Measurements from ENCODE around the gene CCDC146. TPM values are rescaled to one million over a fixed set of nuclear protein-coding genes. Genes with fewer than 3 reads are reported as not detected.
"Not testable (repeated sequence)": the region's sequence is repeated elsewhere in the genome, so short reads cannot be mapped to it uniquely, and the experiment has no call there.

Gene CCDC146
- polyA plus RNA-seq, 6 donors from 2014 or later, result 0.13 to 0.73 (median 0.52) TPM; not detected in 1

- Mint-ChIP-seq H3K4me1 (peaks cover 29 to 54% (median 39%) of the 10 kb centered on the region in 3 donors), H3K9me3 (no peaks in the 10 kb centered on the region), H3K27ac (no peak overlapping the region), H3K27me3 (no peaks in the 10 kb centered on the region), H3K4me3 (peak overlapping the region in 2 of 8 donors; percentile 84 to 97), H3K36me3 (no peaks in the 10 kb centered on the region)
- DNase-seq (no peak), ATAC-seq (ENCODE audit: low read depth in 2 of 2) (no peak)
Observed at GRCh38 chr7:77197141-77197540, 74.7 kb downstream of the CCDC146 start.

- H3K4me1 Mint-ChIP-seq, result peaks cover 30 to 50% (median 31%) of the 10 kb centered on the region in 3 donors
- DNase-seq (peak; percentile 6), ATAC-seq (ENCODE audit: low read depth in 2 of 2) (peak; percentile 44 to 51)
- H3K27ac Mint-ChIP-seq, result peak within 1 kb of the TSS; percentile 90 to 97 (median 93)
- peak within 1 kb of the TSS; percentile 84 to 97 (median 94) for H3K4me3 Mint-ChIP-seq
- H3K27me3 Mint-ChIP-seq, result no peaks in the 10 kb centered on the region
- H3K9me3 Mint-ChIP-seq, result no peaks in the 10 kb centered on the region
- H3K36me3 Mint-ChIP-seq, result no peaks in the 10 kb centered on the region
Observed at GRCh38 chr7:77199013-77199966, 76.9 kb downstream of the CCDC146 start, which contains the start of gene FGL2. Gene FGL2, minus strand, starts transcription at chr7:77199819. Its CDS starts 26 bp downstream, at chr7:77199793.

DNA sequence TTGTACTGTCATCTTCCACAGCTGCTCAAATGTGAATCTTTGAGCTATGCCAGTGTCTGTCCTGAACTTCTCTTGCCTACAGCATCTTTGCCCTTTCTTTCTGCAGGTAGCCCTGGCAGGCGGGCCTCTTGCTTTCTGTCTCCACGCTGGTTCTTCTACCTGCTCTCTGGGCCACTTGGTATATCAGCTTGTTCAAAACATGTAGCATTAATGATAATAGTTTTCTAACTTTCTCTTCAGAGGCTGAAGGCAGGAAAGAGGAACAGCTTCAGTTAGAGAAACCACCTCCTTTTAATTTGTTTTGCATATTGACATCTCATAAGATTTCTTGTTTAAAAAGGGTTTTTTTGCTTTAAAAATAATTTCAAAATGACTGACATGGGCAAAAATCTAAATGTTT is 78.1 kb downstream of the CCDC146 start:
- peak; percentile 39 for DNase-seq
- H3K4me1 Mint-ChIP-seq, result peaks cover 31 to 54% (median 34%) of the 10 kb centered on the region in 3 donors

DNA sequence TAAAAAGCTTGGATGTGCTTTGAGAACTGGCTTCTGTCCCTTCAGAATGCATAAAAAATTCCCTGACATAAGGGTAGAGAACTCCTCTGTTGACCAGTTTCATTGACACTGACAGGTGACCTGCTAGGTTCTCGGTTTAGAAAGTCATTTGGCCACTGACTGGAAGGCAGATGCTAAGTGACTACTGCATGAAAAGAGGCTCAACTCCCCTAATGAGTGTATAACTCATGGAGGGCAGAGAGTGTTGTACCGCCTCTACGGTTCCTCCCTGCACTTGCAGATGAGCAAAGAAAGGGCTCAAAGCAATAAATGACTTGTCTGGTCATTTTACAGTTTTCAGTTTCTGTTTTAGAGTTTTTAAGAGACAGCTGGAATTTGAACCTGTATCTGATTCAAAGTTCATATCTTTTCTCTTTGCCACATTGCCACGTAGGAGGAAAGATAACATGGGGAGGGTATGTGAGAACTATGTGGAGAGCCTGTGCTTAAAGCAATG is 80.1 kb downstream of the CCDC146 start:
- Mint-ChIP-seq H3K4me3 (peak overlapping the region in 1 of 8 donors; percentile 12), H3K4me1 (peaks cover 31 to 55% (median 35%) of the 10 kb centered on the region in 3 donors), H3K36me3 (no peaks in the 10 kb centered on the region), H3K27ac (peak overlapping the region in 4 of 6 donors; percentile 6 to 83 (median 59)), H3K27me3 (no peaks in the 10 kb centered on the region), H3K9me3 (no peaks in the 10 kb centered on the region)
- DNase-seq (no peak), ATAC-seq (ENCODE audit: low read depth in 2 of 2) (no peak)

More for the DNA sequence above, 78.1 kb downstream of the CCDC146 start:
- peak overlapping the region; percentile 84 to 97 (median 94) for H3K4me3 Mint-ChIP-seq
- H3K36me3 Mint-ChIP-seq, result no peaks in the 10 kb centered on the region
- H3K27ac Mint-ChIP-seq, result peak overlapping the region; percentile 84 to 97 (median 92)
- H3K9me3 Mint-ChIP-seq, result no peaks in the 10 kb centered on the region
- H3K27me3 Mint-ChIP-seq, result no peaks in the 10 kb centered on the region
- peak; percentile 74 to 80 for ATAC-seq (ENCODE audit: low read depth in 2 of 2)

DNA sequence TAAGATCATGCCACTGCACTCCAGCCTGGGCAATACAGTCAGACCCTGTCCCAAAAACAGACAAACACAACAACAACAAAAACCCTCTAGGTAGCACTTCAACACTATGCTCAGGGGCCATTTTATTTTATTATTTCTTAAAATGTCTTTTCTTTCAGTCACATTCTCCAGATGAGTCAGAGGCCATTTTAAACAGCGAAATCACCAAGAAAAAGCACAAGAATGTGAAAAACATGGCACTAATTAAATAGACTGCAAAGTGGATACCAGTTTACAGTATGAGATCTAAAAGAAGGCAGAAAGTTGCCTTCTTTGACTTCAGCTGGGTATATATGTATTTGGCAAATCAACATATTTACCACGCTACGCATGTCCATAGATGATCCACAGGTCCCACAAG is 83.3 kb downstream of the CCDC146 start:
- H3K9me3 Mint-ChIP-seq, result peaks cover 7 to 28% (median 23%) of the 10 kb centered on the region in 7 donors
- no peaks in the 10 kb centered on the region for H3K27me3 Mint-ChIP-seq
- ATAC-seq (ENCODE audit: low read depth in 2 of 2), result no peak
- no peak for DNase-seq
- no peak overlapping the region for H3K4me3 Mint-ChIP-seq
- H3K27ac Mint-ChIP-seq, result peak overlapping the region in 1 of 6 donors; percentile 74
- H3K36me3 Mint-ChIP-seq, result peaks cover 11 to 24% of the 10 kb centered on the region in 2 donors
- H3K4me1 Mint-ChIP-seq, result peaks cover 11 to 34% (median 17%) of the 10 kb centered on the region in 3 donors

DNA sequence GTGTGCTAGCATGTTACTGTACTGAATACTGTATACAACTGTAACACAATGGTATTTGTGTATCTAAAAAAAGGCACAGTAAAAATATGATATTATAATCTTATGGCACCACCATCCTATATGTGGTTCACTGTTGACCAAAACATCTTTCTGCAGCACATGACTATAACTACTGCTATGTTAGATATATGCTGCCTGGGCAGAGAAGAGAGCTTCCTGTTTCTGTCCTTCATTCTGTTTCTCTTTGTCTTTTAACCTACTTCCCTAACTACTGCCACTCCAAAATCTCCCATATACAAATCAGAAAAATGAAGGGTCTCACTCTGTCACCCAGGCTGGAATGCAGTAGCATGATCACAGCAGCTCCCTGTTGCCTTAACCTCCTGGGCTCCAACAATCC is 86.0 kb downstream of the CCDC146 start:
- H3K27me3 Mint-ChIP-seq, result no peaks in the 10 kb centered on the region
- H3K27ac Mint-ChIP-seq, result peak overlapping the region in 2 of 6 donors; percentile 22 to 73
- H3K4me3 Mint-ChIP-seq, result no peak overlapping the region
- ATAC-seq (ENCODE audit: low read depth in 2 of 2) (no peak), DNase-seq (no peak)
- H3K4me1 Mint-ChIP-seq, result peaks cover 3 to 17% (median 6%) of the 10 kb centered on the region in 3 donors
- peaks cover 7 to 35% (median 27%) of the 10 kb centered on the region in 7 donors for H3K9me3 Mint-ChIP-seq
- H3K36me3 Mint-ChIP-seq, result peaks cover 11 to 31% of the 10 kb centered on the region in 2 donors

DNA sequence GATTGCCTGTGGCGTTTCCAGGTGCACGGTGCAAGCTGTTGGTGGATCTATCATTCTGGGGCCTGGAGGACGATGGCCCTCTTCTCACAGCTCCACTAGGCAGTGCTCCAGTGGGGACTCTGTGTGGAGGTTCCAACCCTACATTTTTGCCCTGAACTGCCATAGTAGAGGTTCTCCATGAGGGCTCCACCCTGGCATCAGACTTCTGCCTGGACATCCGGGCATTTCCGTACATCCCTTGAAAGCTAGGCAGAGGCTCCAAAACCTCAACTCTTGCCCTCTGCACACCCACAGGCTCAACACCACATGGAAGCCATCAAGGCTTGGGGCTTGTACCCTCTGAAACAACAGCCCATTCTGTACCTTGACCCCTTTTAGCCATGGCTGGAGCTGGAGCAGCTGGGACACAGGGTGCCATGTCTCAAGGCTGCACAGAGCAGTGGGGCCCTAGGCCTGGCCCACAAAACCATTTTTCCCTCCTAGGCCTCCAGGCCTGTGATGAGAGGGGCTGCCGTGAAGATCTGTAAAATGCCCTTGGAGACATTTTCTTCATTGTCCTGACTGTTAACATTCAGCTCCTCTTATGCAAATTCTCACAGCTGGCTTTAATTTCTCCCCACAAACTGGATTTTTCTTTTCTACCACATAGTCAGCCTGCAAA is 87.2 kb downstream of the CCDC146 start:
- peaks cover 11 to 31% of the 10 kb centered on the region in 2 donors for H3K36me3 Mint-ChIP-seq
- H3K27me3 Mint-ChIP-seq, result no peaks in the 10 kb centered on the region
- peaks cover 3 to 16% (median 6%) of the 10 kb centered on the region in 3 donors for H3K4me1 Mint-ChIP-seq
- H3K9me3 Mint-ChIP-seq, result peaks cover 7 to 38% (median 27%) of the 10 kb centered on the region in 7 donors
- no peak for ATAC-seq (ENCODE audit: low read depth in 2 of 2)
- DNase-seq, result no peak
- peak overlapping the region in 1 of 6 donors; percentile 44 for H3K27ac Mint-ChIP-seq
- peak overlapping the region in 1 of 8 donors; percentile 35 for H3K4me3 Mint-ChIP-seq

DNA sequence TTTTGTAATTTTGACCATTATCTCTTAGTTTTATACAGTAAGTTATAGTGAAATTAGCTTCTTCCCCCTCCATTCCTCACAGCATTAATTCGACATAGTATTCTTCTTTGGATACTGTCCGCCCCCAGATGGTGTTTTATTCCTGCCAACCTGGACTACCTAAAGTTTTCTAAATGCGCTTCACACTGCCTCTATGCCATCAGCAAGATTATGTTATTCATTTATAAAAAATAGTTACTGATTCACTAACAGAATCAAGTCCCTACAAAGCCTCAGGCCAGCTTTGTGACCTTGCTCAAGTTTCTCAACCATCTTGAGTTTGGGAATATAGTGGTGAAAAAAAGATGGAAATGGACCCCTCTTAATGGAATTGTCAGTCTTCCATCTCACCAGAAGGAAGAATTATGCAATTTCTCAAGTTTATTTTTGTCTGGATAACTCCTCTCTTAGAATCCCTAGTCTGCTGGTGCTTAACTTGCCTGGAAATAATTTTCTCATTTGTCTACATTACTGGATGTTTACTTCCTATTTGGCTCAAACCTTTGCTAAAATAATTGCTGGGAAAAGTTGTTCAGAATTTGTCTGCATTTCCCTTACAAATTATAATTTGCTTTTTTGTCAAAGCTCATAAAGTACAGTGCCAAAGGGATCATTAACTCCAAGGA is 93.9 kb downstream of the CCDC146 start:
- Mint-ChIP-seq H3K9me3 (peaks cover 3 to 21% (median 9%) of the 10 kb centered on the region in 7 donors), H3K27ac (no peak overlapping the region), H3K4me1 (no peaks in the 10 kb centered on the region), H3K4me3 (no peak overlapping the region), H3K27me3 (no peaks in the 10 kb centered on the region), H3K36me3 (peaks cover 0 to 19% of the 10 kb centered on the region in 2 donors)
- ATAC-seq (ENCODE audit: low read depth in 2 of 2) (no peak), DNase-seq (no peak)

GRCh38 chr7:77217474-77218185 is 95.2 kb downstream of the CCDC146 start:
- H3K4me1 Mint-ChIP-seq, result no peaks in the 10 kb centered on the region
- H3K36me3 Mint-ChIP-seq, result peaks cover 0 to 18% of the 10 kb centered on the region in 2 donors
- H3K4me3 Mint-ChIP-seq, result no peak overlapping the region
- ATAC-seq (ENCODE audit: low read depth in 2 of 2), result no peak
- DNase-seq, result no peak
- H3K27ac Mint-ChIP-seq, result no peak overlapping the region
- no peaks in the 10 kb centered on the region for H3K27me3 Mint-ChIP-seq
- peaks cover 3 to 20% (median 9%) of the 10 kb centered on the region in 7 donors for H3K9me3 Mint-ChIP-seq

DNA sequence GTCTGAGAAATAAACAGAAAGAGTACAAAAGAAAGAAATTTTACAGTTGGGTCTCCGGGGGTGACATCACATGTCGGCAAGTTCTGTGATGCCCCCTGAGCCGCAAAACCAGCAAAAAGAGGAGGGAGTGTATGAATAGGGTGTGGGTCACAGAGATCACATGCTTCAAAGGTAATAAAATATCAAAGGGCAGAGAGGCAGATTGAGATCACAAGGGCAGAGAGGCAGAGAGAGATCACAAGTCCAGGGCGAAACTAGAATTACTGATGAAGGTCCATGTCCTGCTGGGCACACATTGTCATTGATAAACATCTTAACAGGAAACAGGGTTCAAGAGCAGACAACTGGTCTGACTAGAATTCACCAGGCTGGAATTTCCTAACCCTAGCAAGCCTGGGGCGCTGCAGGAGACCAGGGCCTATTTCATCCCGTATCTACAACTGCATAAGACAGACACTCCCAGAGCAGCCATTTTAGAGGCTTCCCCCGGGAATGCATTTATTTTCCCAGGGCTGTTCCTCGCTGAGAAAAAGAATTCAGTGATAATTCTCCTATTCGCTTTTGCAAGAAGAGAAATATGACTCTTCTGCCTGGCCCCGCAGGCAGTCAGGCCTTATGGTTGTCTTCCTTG is 97.4 kb downstream of the CCDC146 start:
- Mint-ChIP-seq H3K9me3 (peaks cover 3 to 17% (median 9%) of the 10 kb centered on the region in 7 donors), H3K27ac (peak overlapping the region in 1 of 6 donors; percentile 13), H3K36me3 (peaks cover 0 to 23% of the 10 kb centered on the region in 2 donors)
- DNase-seq; H3K4me3 Mint-ChIP-seq; H3K4me1 Mint-ChIP-seq; H3K27me3 Mint-ChIP-seq; ATAC-seq (ENCODE audit: low read depth in 2 of 2): not testable (repeated sequence)

- Mint-ChIP-seq H3K4me3 (no peak overlapping the region), H3K27ac (no peak overlapping the region), H3K4me1 (no peaks in the 10 kb centered on the region), H3K9me3 (peaks cover 3 to 17% (median 9%) of the 10 kb centered on the region in 7 donors), H3K27me3 (no peaks in the 10 kb centered on the region), H3K36me3 (peaks cover 0 to 25% of the 10 kb centered on the region in 2 donors)
- ATAC-seq (ENCODE audit: low read depth in 2 of 2) (no peak), DNase-seq (no peak)
Observed at GRCh38 chr7:77222065-77222464, 99.7 kb downstream of the CCDC146 start.

- H3K36me3 Mint-ChIP-seq, result peaks cover 0 to 25% of the 10 kb centered on the region in 2 donors
- DNase-seq, result no peak
- ATAC-seq (ENCODE audit: low read depth in 2 of 2), result no peak
- H3K27me3 Mint-ChIP-seq, result no peaks in the 10 kb centered on the region
- no peak overlapping the region for H3K4me3 Mint-ChIP-seq
- H3K27ac Mint-ChIP-seq, result peak overlapping the region in 2 of 6 donors; percentile 61 to 80
- H3K4me1 Mint-ChIP-seq, result no peaks in the 10 kb centered on the region
- H3K9me3 Mint-ChIP-seq, result peaks cover 3 to 17% (median 9%) of the 10 kb centered on the region in 7 donors
Observed at GRCh38 chr7:77222819-77223218, 100.4 kb downstream of the CCDC146 start.

Data from naive B cell (primary cell).